Adrenal gland (tissue), 12 donors: ENCODE data around the gene SLC4A1. TPM values are rescaled to one million over a fixed set of nuclear protein-coding genes. Genes with fewer than 3 reads are reported as not detected.

Experiments used
- DNase-seq, 7 donors: peaks; one replicate each; pipeline ENCODE4 v3.0.0-alpha.2; 2019 to 2020
- H3K27ac ChIP-seq, 5 donors: fragments of 200-600 bp; sonication (generic) in 4 of 5; 1 replicate in 3 of 5; 2 replicates in 2 of 5; pipeline versions ENCODE4 v1.5.1 to v1.8.0; 2016 to 2020; ENCODE audit warnings: mild to moderate bottlenecking in 1 of 5
- H3K27me3 ChIP-seq: fragments of 200-600 bp; 2 replicates; pipeline ENCODE4 v1.8.0; 2021
- H3K36me3 ChIP-seq, 2 donors: fragments of 200-600 bp; replicated peaks in 1 of 2; 1 replicate in 1 of 2; 2 replicates in 1 of 2; pipeline versions ENCODE4 v1.5.1 to v1.8.0; 2018 to 2022
- H3K4me1 ChIP-seq, 2 donors: fragments of 200-600 bp; replicated peaks in 1 of 2; 1 replicate in 1 of 2; 2 replicates in 1 of 2; pipeline versions ENCODE4 v1.5.1 to v1.8.0; 2018 to 2021
- H3K4me3 ChIP-seq, 4 donors: fragments of 200-600 bp; sonication (generic) in 3 of 4; one replicate each; pipeline ENCODE4 v1.5.1; 2016 to 2018
- H3K9me3 ChIP-seq, 3 donors: fragments of 200-600 bp; sonication (generic) in 1 of 3; replicated peaks in 1 of 3; 1 replicate in 2 of 3; 2 replicates in 1 of 3; pipeline versions ENCODE4 v1.5.1 to v1.8.0; 2016 to 2021
- POLR2A ChIP-seq, 2 donors: fragments of 450-650 bp; IDR thresholded peaks; one replicate each; pipeline ENCODE4 v1.6.1; 2017; ENCODE audit warnings: antibody characterized with exemption in 2 of 2, mild to moderate bottlenecking in 2 of 2, moderate library complexity in 1 of 2
- WGBS, 4 donors: extraction: QIAGEN DNeasy Blood & Tissue Kit in 2 of 4; methylation state at CpG; one replicate each; pipeline versions ENCODE4 v1.1.5 to v1.1.7; 2013 to 2017; 5-methylcytosine and 5-hydroxymethylcytosine counted together
- intact Hi-C, 2 donors: fragments of 100-400 bp; cut with DNase I; formaldehyde crosslinking; loops; one replicate each; pipeline versions ENCODE4 v1.14.1 to v1.15.0; 2022 to 2023
- polyA plus RNA-seq, 3 donors: library from polyadenylated mRNA; stranded (reverse); fragments of 200-250 nt in 2 of 3; fragments of 350-450 nt in 1 of 3; fragmentation: Illumina TruSeq in 1 of 3; extraction: RNeasy Lipid Tissue Mini Kit (QIAGEN cat#74804) in 1 of 3; gene quantifications; one replicate each; pipeline ENCODE4 v1.2.3, GENCODE V29; 2013 to 2014
- total RNA-seq, 9 donors: library from RNA; depleted of rRNA in 4 of 9; stranded (reverse); fragments of >200 nt in 4 of 9; fragments of 120-200 nt in 1 of 9; fragmentation: NEBNext Ultra II Directional in 1 of 9; extraction: Animal tissue kit (Norgen Biotek cat#: 25700) in 1 of 9; gene quantifications; one replicate each; pipeline versions ENCODE4 v1.1.0 to v1.2.4, GENCODE V29; 2013 to 2023
- TF ChIP-seq, protein P1 (sequence below), 6 experiments: fragments of 450-650 bp in 4 of 6; fragments of 200-600 bp in 2 of 6; sonication (generic) in 1 of 6; IDR thresholded peaks; 1 replicate in 5 of 6; 2 replicates in 1 of 6; pipeline versions ENCODE4 v1.5.1 to v1.8.0; 2016 to 2021; ENCODE audit warnings: antibody characterized with exemption in 6 of 6, mild to moderate bottlenecking in 2 of 6, moderate library complexity in 1 of 6
- donor health status: healthy with polysubstance abuse.
- donor health status: Bipolar disorder and iron deficiency.
- donor health status: DM: yes; HTN: yes; CAD: no.
- donor health status: DM: no; HTN: no; CAD: no.
- donor health status: DM: no; HTN: no; CAD: no.
- donor health status: DM: yes; HTN: yes; CAD: no.

SLC4A1 gene
- total and polyA plus RNA-seq, 12 donors: 0.13 to 8.5 (median 0.17) TPM; not detected in 6

DNA sequence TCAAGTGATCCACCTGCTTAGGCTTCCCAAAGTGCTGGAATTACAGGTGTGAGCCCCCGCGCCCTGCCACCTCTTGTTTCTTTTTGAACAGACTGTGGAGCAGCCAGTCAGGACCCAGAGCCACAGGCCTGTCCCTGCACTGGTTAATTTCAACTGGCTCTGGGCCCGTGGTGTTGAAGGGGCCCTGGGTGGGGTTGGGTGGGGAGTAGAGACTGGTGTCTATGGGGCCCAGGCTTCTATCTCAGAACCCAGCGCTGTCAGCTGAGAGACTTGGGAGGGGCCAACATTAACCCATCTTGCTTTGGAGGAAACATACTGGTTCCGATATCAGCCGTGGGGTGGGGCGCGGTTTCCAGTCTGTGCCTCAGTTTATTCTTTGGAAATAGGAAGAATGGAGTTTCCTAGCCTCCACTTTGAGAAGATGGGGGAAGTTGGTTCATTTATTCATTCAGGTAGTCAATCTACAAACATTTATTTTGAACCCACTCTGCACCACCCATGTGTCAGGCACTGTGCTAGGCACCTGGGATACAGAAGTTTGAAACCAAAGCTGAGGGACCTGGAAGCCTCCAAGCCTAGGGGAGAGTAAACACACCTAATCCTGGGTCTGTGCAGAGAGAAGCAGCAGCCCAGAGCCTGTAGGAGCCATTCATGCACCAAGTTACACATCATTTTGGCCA lies 15.5 kb upstream of the SLC4A1 start:
- no peak overlapping the region for H3K4me3 ChIP-seq
- no peak overlapping the region for H3K27ac ChIP-seq
- DNase-seq: no peak
- no peaks in the 10 kb centered on the region for H3K36me3 ChIP-seq
- intact Hi-C loops: no loop called here
- H3K27me3 ChIP-seq: no peaks in the 10 kb centered on the region
- 88 to 94% (median 89%) methylated on average over 6 to 8 of the region's 8 CpGs for WGBS, 4 donors
- TF ChIP-seq POLR2A (IDR thresholded peaks at IDR 0.05): no peak
- TF ChIP-seq, protein P1, sequence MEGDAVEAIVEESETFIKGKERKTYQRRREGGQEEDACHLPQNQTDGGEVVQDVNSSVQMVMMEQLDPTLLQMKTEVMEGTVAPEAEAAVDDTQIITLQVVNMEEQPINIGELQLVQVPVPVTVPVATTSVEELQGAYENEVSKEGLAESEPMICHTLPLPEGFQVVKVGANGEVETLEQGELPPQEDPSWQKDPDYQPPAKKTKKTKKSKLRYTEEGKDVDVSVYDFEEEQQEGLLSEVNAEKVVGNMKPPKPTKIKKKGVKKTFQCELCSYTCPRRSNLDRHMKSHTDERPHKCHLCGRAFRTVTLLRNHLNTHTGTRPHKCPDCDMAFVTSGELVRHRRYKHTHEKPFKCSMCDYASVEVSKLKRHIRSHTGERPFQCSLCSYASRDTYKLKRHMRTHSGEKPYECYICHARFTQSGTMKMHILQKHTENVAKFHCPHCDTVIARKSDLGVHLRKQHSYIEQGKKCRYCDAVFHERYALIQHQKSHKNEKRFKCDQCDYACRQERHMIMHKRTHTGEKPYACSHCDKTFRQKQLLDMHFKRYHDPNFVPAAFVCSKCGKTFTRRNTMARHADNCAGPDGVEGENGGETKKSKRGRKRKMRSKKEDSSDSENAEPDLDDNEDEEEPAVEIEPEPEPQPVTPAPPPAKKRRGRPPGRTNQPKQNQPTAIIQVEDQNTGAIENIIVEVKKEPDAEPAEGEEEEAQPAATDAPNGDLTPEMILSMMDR (IDR thresholded peaks at IDR 0.05): no peak
- no peaks in the 10 kb centered on the region for H3K9me3 ChIP-seq
- H3K4me1 ChIP-seq: peaks cover 20 to 25% of the 10 kb centered on the region in 2 donors

- no peaks in the 10 kb centered on the region for H3K9me3 ChIP-seq
- WGBS, 4 donors: 79 to 90% (median 86%) methylated on average over 2 to 3 of the region's 3 CpGs
Measured at GRCh38 chr17:44282264-44282663, 14.3 kb upstream of the SLC4A1 start.

GRCh38 chr17:44281570-44281969 lies 13.6 kb upstream of the SLC4A1 start:
- H3K27me3 ChIP-seq: no peaks in the 10 kb centered on the region
- H3K4me1 ChIP-seq: peaks cover 20 to 23% of the 10 kb centered on the region in 2 donors
- WGBS, 4 donors: 98 to 100% (median 99%) methylated on average over 1 to 2 of the region's 2 CpGs
- TF ChIP-seq POLR2A (IDR thresholded peaks at IDR 0.05): no peak
- TF ChIP-seq, protein P1 (IDR thresholded peaks at IDR 0.05): no peak
- intact Hi-C loops: no loop called here
- no peak overlapping the region for H3K27ac ChIP-seq
- H3K36me3 ChIP-seq: no peaks in the 10 kb centered on the region
- DNase-seq: no peak
- no peak overlapping the region for H3K4me3 ChIP-seq
- no peaks in the 10 kb centered on the region for H3K9me3 ChIP-seq

More at GRCh38 chr17:44282264-44282663, 14.3 kb upstream of the SLC4A1 start:
- TF ChIP-seq, protein P1 (IDR thresholded peaks at IDR 0.05): no peak
- TF ChIP-seq POLR2A (IDR thresholded peaks at IDR 0.05): no peak
- Histone ChIP-seq H3K27me3 (no peaks in the 10 kb centered on the region), H3K4me1 (peaks cover 20 to 23% of the 10 kb centered on the region in 2 donors), H3K27ac (no peak overlapping the region), H3K36me3 (no peaks in the 10 kb centered on the region), H3K4me3 (no peak overlapping the region)
- DNase-seq: no peak
- intact Hi-C loops: no loop called here

GRCh38 chr17:44280392-44280937 lies 12.5 kb upstream of the SLC4A1 start:
- Histone ChIP-seq H3K9me3 (no peaks in the 10 kb centered on the region), H3K36me3 (no peaks in the 10 kb centered on the region), H3K27me3 (no peaks in the 10 kb centered on the region), H3K27ac (peak overlapping the region in 4 of 5 donors; percentile 82 to 96 (median 88)), H3K4me3 (no peak overlapping the region), H3K4me1 (peaks cover 20 to 23% of the 10 kb centered on the region in 2 donors)
- intact Hi-C loops: no loop called here
- DNase-seq: peak in 2 of 7 donors; percentile 10 to 31
- 65 to 76% (median 73%) methylated on average over 12 of the region's 12 CpGs for WGBS, 4 donors
- TF ChIP-seq, protein P1 (IDR thresholded peaks at IDR 0.05): no peak
- no peak for TF ChIP-seq POLR2A (IDR thresholded peaks at IDR 0.05)
